Measurements from ENCODE around the gene SKA3.

Gene SKA3

DNA sequence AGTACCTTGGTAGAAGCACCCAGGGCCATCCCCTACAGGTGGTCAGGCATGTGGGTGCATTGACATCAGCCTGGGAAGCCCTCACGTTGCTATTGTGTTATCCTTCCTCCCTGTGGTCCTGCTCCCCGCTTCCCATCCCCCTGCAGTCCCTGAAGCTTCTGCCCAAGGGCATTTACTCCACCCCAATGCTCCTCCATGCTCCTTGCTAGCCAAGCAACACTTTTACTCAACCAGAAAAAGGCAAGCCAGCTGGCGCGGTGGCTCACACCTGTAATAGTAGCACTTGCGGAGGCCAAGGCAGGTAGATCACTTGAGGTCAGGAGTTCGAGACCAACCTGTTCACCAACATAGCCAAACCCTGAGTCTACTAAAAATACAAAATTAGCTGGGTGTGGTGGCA, 60.2 kb downstream of the SKA3 start:
- DNase-seq = no peak

- no peak for DNase-seq
These were observed 61.1 kb downstream of the SKA3 start for GRCh38 chr13:21115231-21115630.

DNA sequence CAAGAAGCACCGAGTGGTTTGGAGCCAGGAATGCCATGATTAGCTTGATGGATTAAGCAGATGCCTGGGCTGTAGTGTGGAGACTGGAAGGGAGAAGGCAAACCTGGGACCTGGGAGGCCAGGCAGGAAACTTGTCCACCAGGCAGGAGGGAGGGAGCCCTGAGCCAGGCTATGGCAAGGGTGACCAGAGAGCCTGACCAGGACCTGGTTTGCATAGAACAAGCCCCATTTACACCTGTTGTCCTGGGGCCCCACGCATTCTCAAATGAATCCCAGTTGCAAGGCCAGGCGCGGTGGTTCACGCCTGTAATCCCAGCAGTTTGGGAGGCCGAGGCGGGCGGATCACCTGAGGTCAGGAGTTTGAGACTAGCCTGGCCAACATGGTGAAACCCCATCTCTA, 64.8 kb downstream of the SKA3 start:
- no peak for DNase-seq

DNA sequence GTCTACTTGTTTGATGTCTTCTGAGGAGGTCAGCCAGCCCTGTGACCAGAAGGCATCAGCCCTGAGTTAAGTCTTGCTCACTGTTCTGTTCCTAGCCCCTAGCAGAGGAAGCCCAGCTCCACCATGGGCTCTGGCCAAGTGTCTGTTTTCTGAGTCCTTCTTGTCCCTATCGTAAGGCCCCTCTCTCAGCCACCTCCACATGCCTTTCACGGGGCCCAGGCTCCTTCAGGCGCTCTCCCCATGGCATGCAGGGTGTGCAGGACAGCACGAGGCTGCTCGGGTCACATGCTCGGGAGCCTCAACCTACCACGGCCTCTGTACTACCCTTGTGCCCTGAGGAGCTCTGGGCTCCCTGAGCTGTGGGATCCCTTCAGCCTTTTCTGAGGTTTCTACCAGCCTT, 67.2 kb downstream of the SKA3 start:
- no peak for DNase-seq

- no peak for DNase-seq
These were observed 70.3 kb downstream of the SKA3 start for GRCh38 chr13:21106089-21106488.

GRCh38 chr13:21104199-21105019, 71.9 kb downstream of the SKA3 start:
- no peak for DNase-seq

Measured in hypothalamus (tissue), 51 donors.